ENCODE measurements around the gene NXPH3.

NXPH3 gene

DNA sequence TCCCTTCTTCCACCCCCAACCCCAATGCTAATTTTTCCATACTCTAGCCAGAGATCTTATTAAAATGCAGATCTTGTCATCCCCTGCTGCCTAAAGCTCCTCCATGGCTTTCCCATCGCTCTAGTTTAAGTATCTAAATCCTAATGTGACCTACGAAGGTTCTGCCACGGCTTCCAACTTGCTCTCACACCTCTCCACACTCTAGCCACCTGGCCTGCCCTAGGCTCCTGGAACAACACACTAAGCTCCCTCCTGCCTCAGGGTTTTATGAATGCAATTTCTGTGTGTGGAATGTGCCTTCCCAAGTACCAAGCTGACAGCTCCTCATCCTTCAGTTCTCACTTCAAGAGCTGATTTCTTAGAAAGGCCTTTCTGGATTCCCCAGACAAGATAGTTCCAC, 16.6 kb downstream of the NXPH3 start:
- no peak overlapping the region for H3K4me3 Mint-ChIP-seq
- no peaks in the 10 kb centered on the region for H3K27me3 Mint-ChIP-seq
- H3K9me3 Mint-ChIP-seq = no peaks in the 10 kb centered on the region
- no peaks in the 10 kb centered on the region for H3K4me1 Mint-ChIP-seq
- DNase-seq (no peak), ATAC-seq (no peak)
- no peak overlapping the region for H3K27ac Mint-ChIP-seq

DNA sequence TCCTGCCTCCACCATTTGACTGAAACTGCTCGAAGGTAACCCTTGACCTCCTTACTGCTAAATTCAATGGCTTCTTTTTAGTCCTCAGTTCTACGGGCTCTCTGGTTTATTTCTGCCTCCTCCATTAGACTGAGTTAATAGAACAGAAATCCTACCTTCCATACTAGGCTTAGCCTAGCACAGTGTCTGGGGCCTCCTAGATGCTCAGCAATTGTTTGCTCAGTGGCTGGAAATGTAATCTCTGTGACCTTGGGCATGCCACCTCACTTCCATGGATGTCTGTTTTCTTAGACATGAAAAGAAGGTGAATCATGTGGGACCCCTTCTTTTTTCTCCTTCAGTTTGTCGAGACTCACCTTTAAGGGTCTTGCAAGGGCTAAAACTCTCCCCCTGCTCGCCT, 19.7 kb downstream of the NXPH3 start:
- Mint-ChIP-seq H3K4me1 (no peaks in the 10 kb centered on the region), H3K4me3 (no peak overlapping the region), H3K27ac (peak overlapping the region in 1 of 2 donors; percentile 91), H3K9me3 (no peaks in the 10 kb centered on the region), H3K27me3 (no peaks in the 10 kb centered on the region)
- DNase-seq (no peak), ATAC-seq (no peak)

DNA sequence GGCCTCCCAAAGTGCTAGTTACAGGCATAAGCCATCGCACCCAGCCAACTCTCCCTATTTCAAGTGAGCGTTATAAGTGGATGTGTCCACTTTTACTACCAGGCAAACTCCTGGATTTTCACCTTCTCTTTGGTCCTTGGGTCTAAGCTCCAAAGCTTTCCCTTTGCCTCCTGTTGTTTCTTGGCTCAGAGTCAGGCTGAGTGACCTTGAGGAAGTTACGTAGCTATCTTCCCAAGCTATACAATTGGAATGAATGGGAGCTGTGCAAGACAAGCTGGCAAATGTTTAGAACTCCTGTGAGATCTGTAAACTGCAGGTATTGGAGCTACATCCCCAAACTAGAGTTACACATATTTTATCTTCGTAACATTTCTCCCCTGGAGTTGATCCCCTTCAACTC, 20.3 kb downstream of the NXPH3 start:
- no peaks in the 10 kb centered on the region for H3K9me3 Mint-ChIP-seq
- H3K27ac Mint-ChIP-seq = no peak overlapping the region
- H3K4me1 Mint-ChIP-seq = no peaks in the 10 kb centered on the region
- H3K4me3 Mint-ChIP-seq = no peak overlapping the region
- no peaks in the 10 kb centered on the region for H3K27me3 Mint-ChIP-seq
- ATAC-seq (no peak), DNase-seq (no peak)

DNA sequence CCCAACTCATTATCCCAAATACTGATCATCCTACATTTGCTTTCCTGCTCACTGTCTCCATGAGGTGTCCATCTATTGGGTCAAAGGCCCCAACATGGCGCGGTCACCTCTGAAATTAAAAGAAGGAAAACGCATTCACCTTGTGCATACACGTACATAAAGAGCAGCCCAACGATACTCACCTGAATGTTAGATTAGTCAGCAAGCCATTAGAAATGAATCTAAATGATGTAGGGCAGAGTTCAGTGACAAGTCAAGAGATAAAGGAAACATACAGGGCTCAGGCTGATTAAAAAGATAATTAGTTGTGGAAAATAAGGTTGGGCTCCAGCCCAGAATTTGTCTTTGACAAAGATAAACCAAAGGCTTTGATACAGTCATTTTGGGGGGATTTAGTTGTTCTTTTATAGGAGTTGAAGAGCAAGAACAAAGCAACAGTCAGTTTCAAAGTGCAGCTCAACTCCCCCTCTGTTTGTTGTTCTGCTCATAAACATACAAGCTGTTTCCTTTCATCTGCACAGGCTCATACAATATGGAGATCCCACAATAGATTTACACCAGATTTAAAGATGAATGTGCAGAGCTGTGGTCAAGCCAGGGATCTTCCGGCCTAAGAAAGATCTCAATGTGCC, 21.1 kb downstream of the NXPH3 start:
- Mint-ChIP-seq H3K4me1 (no peaks in the 10 kb centered on the region), H3K4me3 (no peak overlapping the region), H3K27me3 (no peaks in the 10 kb centered on the region), H3K9me3 (no peaks in the 10 kb centered on the region), H3K27ac (no peak overlapping the region)
- DNase-seq (no peak), ATAC-seq (no peak)

DNA sequence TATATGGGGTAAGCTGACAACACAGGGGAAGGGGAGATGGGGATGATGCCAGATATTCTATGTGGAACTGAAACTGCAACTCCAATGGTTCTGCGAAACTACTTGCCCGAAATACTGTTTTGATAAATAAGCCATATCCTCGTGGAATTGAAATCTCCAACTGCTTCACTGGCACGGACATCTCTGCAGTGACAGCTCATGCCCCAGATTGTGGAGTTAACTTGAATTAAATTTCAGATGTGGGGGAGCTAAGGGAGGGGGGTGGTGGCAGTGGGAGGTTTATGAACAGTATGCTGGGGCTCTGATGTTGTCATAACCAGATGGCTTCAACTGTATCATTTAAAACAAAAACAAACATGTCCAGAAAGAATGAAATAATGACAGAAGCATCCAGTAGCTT, 21.8 kb downstream of the NXPH3 start:
- Mint-ChIP-seq H3K27me3 (no peaks in the 10 kb centered on the region), H3K27ac (no peak overlapping the region), H3K4me3 (no peak overlapping the region), H3K4me1 (peaks cover under 1% of the 10 kb centered on the region), H3K9me3 (no peaks in the 10 kb centered on the region)
- ATAC-seq = no peak
- DNase-seq = no peak

DNA sequence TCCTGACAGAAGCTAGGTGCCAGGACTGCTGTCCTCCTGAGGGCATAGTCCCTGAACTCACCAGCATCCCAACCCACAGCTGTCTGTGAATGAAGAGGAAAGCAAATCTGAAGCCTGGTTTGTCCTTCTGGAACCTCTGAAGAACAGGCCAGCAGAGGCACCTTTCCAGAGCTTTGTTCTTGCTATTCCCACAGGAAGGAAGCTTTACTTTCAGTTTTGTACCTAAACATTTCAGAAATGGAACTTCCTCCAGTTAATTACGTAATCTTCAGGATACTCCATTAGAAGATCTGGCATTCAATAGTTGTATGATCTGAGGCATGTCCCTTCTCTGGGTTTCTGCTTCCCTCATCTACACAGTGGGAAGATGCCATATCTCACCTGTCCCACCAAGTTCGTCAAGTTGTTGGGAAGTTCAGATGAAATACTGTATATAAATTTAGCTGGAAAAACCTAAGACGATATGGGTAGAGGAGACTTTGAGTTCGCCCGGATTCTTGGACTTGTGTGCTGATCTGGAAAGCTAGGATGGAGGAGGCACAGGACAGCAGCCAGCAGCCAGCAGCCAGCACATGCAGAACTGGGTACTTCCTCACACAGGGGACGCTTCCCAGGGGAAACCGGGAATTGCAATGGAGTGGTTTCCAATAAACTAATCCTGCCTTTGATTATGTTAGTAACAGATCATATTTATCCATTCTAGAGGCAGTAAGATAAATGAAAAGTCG, 22.4 kb downstream of the NXPH3 start:
- H3K27ac Mint-ChIP-seq = no peak overlapping the region
- no peaks in the 10 kb centered on the region for H3K9me3 Mint-ChIP-seq
- no peaks in the 10 kb centered on the region for H3K27me3 Mint-ChIP-seq
- H3K4me1 Mint-ChIP-seq = peaks cover 7% of the 10 kb centered on the region
- ATAC-seq (no peak), DNase-seq (no peak)
- no peak overlapping the region for H3K4me3 Mint-ChIP-seq

DNA sequence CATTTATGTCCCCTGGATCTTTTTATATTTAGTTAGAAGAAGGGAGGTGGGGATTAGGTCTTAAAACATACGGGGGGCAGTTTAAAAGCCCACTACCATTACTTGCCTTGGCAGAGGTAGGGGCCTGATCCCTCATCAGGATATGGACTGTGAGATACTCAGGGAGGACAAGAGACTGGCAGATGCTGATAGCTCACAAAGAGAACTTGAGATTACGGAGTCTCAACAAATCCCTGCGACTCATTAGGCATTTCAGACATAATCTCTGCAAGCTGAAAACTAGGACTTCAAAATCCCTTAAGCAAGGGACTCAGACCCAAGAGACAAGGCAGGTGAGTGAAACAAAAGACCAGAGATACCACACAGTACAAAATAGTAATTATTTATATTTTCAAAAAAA, 23.2 kb downstream of the NXPH3 start:
- Mint-ChIP-seq H3K9me3 (no peaks in the 10 kb centered on the region), H3K4me3 (no peak overlapping the region), H3K27me3 (no peaks in the 10 kb centered on the region), H3K4me1 (peaks cover 7% of the 10 kb centered on the region), H3K27ac (no peak overlapping the region)
- DNase-seq = no peak
- no peak for ATAC-seq

DNA sequence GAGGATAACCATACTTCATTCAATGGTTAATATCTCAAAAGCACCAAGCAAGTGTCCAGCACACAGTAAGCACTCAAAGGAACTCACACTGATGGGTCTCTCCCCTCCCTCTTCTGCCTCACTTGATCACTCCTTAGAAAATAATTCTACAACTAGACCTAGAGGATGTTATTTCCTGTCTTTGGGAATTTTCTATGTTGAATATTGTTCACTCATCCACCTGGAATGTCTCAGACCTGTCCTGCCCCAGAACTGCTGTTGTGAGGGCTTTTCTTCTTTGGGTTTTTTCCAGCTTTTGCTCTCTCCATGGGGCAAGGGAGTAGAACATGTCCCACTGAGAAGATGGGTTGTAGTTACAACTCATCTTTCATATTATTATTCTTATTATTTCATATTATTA, 25.3 kb downstream of the NXPH3 start:
- no peak overlapping the region for H3K4me3 Mint-ChIP-seq
- ATAC-seq (no peak), DNase-seq (no peak)
- H3K27me3 Mint-ChIP-seq = no peaks in the 10 kb centered on the region
- H3K27ac Mint-ChIP-seq = no peak overlapping the region
- no peaks in the 10 kb centered on the region for H3K9me3 Mint-ChIP-seq
- peaks cover 7% of the 10 kb centered on the region for H3K4me1 Mint-ChIP-seq

DNA sequence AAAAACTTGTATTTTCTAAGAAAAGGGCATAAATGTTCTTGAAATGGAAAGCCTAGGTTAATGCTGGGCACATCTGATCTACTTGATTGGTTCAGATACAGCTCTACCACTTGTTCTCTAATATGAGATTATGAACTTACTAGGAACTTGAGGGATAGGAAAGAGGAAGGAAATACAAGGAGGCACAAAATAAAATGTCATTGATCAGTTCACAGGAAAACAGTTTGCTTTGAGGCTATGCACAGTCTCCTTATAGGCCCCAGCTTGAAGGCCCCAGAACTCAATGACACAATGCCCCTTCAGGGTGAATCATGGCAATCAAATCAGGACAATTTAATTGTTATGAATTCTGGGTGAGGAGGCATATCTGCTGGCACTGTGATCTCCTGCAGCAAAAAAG, 27.1 kb downstream of the NXPH3 start:
- H3K4me1 Mint-ChIP-seq = peaks cover 7% of the 10 kb centered on the region
- H3K9me3 Mint-ChIP-seq = no peaks in the 10 kb centered on the region
- DNase-seq (no peak), ATAC-seq (no peak)
- no peaks in the 10 kb centered on the region for H3K27me3 Mint-ChIP-seq
- H3K4me3 Mint-ChIP-seq = no peak overlapping the region
- H3K27ac Mint-ChIP-seq = no peak overlapping the region

DNA sequence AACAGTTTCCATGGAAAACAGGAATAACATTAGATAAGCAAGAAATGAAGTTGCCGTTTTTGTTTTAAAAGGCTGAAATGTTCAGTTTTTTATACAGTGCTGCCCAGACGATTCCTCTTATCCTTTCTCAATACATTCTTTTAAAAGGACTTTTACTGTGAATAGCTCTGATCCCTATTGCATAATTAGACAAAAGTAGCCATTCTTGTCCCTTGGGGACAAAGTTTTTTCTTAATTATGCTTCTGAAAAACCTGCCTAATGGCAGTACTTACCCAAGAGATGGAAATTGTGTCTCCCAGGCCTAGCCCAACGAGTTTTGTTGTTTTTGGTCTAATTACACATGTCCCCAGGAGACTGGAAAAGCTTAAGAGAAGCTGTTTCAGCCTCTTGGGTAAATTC, 27.6 kb downstream of the NXPH3 start:
- H3K27ac Mint-ChIP-seq = no peak overlapping the region
- no peaks in the 10 kb centered on the region for H3K9me3 Mint-ChIP-seq
- H3K4me3 Mint-ChIP-seq = no peak overlapping the region
- ATAC-seq (no peak), DNase-seq (no peak)
- peaks cover 7% of the 10 kb centered on the region for H3K4me1 Mint-ChIP-seq
- no peaks in the 10 kb centered on the region for H3K27me3 Mint-ChIP-seq

DNA sequence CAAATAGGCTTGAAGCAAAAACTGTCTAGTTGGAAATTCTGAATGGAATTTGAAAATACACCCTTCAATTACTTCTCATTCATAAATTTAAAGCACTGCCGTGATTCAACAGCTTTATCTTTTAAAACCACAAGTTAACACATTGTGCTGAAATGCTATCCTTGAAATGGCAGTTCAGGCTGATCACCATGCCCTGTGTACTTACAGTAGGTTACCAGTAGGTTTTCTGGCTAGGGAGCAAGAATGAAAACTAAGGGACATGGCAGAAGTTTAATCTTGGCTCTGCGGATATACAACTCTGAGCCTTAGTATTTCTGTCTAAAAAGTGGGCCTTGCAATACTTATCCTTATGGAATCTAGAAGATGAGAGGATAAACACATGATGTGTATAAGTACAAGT, 28.0 kb downstream of the NXPH3 start:
- no peak overlapping the region for H3K4me3 Mint-ChIP-seq
- H3K4me1 Mint-ChIP-seq = peaks cover 7% of the 10 kb centered on the region
- H3K27ac Mint-ChIP-seq = no peak overlapping the region
- ATAC-seq = no peak
- no peaks in the 10 kb centered on the region for H3K9me3 Mint-ChIP-seq
- DNase-seq = no peak
- no peaks in the 10 kb centered on the region for H3K27me3 Mint-ChIP-seq

DNA sequence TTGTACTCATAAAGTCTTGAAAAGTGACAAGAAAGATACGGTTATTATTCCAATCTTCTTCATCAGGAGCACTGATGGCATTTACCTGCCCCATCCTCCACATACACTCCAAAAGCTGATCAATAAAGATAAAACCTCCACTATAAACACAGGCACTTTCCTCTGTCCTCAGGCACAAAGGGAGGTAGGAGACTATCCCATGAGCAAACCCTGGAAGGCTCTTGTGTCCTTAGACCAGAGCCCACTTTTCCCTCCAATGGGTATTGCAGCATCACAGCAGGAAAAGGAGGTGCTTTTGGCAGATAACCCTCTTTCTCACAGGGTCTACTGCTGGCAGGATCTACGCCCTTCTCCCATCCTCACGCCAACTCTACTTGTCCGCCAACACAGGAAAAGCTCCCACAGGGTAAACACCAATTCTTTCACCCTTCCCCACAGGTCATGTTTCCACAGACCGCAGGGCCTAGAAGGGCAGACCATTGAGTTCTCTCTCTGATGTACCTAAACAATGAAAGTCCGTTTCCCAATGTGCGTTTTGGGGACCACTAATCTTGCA, 28.7 kb downstream of the NXPH3 start:
- Mint-ChIP-seq H3K27ac (peak overlapping the region in 1 of 2 donors; percentile 19), H3K4me3 (no peak overlapping the region), H3K9me3 (no peaks in the 10 kb centered on the region), H3K27me3 (no peaks in the 10 kb centered on the region), H3K4me1 (peaks cover 7% of the 10 kb centered on the region)
- DNase-seq = no peak
- ATAC-seq = no peak

DNA sequence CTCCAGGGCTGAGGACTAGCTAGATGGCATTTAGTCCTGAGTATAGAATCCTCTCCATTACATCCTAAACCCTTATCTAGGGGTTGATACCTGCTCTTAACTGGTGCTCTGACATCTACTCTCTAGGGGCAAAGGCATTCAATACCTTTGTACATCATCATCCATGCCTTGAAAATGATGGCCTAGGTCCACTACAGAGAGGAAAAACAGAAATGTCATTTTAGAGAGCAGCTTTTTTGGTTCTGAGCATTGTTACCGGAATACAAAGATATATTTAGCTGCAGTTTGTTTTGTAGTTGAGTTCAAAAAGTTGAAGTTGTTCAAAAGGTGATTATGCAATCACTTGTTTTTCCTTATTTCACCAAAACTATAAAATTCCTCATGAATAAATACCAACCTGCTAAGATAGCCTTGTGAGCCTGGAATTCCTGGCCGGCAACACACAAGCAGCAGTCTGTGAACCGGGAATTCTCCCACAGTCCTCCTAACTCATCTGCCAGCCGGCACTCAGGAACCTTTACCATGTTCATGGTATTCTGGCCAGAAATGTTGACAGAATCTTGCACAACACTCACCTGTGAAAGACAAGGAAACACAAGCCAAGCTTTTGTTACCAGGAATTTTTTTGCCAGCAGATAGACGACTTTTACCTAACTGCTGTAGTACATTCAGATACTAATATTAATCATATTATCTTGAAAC, 35.4 kb downstream of the NXPH3 start:
- H3K4me1 Mint-ChIP-seq = no peaks in the 10 kb centered on the region
- ATAC-seq (no peak), DNase-seq (no peak)
- no peaks in the 10 kb centered on the region for H3K27me3 Mint-ChIP-seq
- no peaks in the 10 kb centered on the region for H3K9me3 Mint-ChIP-seq
- no peak overlapping the region for H3K27ac Mint-ChIP-seq
- no peak overlapping the region for H3K4me3 Mint-ChIP-seq

DNA sequence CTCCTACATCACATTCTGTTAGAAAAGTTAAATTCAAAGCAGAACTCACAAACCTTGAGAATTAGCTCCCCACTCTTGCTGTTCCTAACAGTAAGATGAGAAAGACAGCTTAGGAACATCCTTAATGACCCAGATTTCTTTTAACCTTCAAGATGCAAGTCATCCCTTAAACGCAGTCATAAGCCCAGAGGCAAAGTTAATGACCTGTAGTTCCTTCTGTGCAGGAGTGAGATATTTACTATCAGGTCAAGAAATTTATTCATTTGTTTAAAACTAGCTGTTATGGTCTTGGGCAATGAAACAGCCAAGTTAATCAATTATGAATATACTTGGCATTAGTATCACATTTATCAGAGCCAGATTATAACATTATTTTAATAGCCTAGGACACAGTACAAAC, 37.1 kb downstream of the NXPH3 start:
- H3K4me1 Mint-ChIP-seq = no peaks in the 10 kb centered on the region
- no peak for ATAC-seq
- no peaks in the 10 kb centered on the region for H3K27me3 Mint-ChIP-seq
- H3K9me3 Mint-ChIP-seq = no peaks in the 10 kb centered on the region
- no peak overlapping the region for H3K4me3 Mint-ChIP-seq
- no peak for DNase-seq
- no peak overlapping the region for H3K27ac Mint-ChIP-seq

DNA sequence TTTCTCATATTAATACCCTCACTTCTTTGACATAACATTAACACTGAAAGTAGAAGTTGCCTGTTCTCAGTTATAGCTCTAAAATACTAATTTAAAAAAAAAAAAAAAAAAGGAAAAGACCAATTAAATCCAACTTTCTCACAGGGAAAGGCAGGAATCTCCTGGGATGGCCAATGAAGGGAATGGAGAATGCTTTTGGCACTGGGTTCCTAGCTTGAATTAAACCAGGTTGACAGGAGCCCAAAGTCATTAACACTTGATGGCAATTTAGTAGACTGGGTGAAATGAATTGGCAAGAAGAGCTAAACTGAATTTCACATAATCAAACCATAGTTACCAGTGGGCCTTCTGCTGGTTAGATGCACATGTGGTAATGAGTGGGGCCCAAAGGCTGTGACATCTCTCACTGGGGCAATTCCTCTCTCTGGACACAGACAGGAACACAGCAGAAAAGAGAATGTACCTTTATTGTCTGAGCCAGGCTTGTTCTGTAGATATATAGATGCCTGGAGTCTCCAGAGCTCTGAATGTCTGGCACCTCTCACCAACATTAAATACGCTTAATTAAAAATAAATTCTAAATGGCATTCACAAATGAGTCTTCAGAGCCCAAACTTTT, 37.6 kb downstream of the NXPH3 start:
- Mint-ChIP-seq H3K4me3 (no peak overlapping the region), H3K27ac (no peak overlapping the region), H3K9me3 (no peaks in the 10 kb centered on the region), H3K27me3 (no peaks in the 10 kb centered on the region), H3K4me1 (peaks cover under 1% of the 10 kb centered on the region)
- DNase-seq = no peak
- ATAC-seq = no peak

DNA sequence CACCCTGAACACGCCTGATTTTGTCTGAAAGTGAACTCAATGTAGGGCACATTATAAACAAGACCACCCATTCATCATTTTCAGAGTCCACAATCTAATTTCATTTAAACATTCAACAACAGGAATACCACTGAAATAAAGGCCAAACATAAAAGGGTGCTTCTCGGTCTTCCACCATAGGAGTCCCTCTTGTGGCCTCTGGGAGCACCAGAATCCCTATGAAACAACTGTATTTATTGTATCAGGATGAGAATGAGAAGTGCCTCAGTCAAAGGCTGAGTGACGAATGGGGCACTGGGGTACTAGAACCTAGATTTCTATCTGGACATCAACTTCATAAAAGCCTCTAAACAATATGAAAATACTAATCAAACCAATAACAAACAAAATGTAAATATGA, 40.4 kb downstream of the NXPH3 start:
- DNase-seq (no peak), ATAC-seq (no peak)
- H3K9me3 Mint-ChIP-seq = no peaks in the 10 kb centered on the region
- H3K27ac Mint-ChIP-seq = peak overlapping the region in 1 of 2 donors; percentile 20
- peaks cover 12% of the 10 kb centered on the region for H3K4me1 Mint-ChIP-seq
- H3K4me3 Mint-ChIP-seq = no peak overlapping the region
- H3K27me3 Mint-ChIP-seq = no peaks in the 10 kb centered on the region
